ENCODE results near the gene P3H4.

DNA sequence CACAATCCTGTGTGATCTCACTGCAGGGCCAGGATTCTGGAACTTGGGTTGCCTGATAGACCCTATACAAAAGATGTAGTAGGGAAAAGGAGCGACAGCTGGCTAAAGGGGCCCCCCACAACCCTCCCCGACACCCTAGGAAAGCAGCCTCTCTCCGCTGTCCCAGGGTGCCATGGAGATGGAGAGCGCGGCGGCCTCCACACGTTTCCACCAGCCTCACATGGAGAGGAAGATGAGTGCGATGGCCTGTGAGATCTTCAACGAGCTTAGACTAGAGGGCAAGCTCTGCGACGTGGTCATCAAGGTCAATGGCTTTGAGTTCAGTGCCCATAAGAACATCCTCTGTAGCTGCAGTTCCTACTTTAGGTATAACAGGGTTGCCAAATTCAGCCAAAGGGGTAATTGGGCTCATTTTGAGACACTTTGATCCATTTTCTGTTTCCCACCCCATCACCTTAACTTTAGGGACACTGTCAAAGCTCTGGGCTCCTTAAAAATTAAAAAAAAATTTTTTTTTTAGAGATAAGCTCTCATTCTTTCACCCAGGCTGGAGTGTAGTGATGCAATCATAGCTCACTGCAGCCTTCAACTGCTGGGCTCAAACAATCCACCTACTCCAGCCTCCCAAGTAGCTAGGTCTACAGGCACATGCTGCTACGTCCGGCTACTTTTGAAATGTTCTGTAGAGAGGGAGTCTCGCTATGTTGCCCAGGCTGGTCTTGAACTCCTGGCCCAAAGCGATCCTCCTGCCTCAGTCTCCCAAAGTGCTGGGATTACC lies 26.2 kb upstream of the P3H4 start, which contains the start of gene KLHL10:
- no peak for TF ChIP-seq TCF7L2 (IDR thresholded peaks at IDR 0.05; ENCODE audit: low read depth, low read length)
- TF ChIP-seq, protein P1, sequence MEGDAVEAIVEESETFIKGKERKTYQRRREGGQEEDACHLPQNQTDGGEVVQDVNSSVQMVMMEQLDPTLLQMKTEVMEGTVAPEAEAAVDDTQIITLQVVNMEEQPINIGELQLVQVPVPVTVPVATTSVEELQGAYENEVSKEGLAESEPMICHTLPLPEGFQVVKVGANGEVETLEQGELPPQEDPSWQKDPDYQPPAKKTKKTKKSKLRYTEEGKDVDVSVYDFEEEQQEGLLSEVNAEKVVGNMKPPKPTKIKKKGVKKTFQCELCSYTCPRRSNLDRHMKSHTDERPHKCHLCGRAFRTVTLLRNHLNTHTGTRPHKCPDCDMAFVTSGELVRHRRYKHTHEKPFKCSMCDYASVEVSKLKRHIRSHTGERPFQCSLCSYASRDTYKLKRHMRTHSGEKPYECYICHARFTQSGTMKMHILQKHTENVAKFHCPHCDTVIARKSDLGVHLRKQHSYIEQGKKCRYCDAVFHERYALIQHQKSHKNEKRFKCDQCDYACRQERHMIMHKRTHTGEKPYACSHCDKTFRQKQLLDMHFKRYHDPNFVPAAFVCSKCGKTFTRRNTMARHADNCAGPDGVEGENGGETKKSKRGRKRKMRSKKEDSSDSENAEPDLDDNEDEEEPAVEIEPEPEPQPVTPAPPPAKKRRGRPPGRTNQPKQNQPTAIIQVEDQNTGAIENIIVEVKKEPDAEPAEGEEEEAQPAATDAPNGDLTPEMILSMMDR (IDR thresholded peaks at IDR 0.05) = no peak
- no peak for TF ChIP-seq POLR2AphosphoS5 (IDR thresholded peaks at IDR 0.05; ENCODE audit: low read depth, low read length)
